AG10803 (cell line): ENCODE results near the gene PDLIM7.

Experiments
- DNase-seq: peaks from one replicate; pipeline ENCODE4 v3.0.0; 2010; ENCODE audit warnings: low read depth
- H3K4me3 ChIP-seq: 2 replicates; pipeline ENCODE4 v1.5.1; 2011; ENCODE audit warnings: mild to moderate bottlenecking, low read length, control low read depth
- CTCF ChIP-seq: conservative IDR thresholded peaks from 2 replicates; pipeline ENCODE4 v1.5.1; 2011; ENCODE audit warnings: mild to moderate bottlenecking, low read length, control low read depth, inconsistent platforms

PDLIM7 gene

DNA sequence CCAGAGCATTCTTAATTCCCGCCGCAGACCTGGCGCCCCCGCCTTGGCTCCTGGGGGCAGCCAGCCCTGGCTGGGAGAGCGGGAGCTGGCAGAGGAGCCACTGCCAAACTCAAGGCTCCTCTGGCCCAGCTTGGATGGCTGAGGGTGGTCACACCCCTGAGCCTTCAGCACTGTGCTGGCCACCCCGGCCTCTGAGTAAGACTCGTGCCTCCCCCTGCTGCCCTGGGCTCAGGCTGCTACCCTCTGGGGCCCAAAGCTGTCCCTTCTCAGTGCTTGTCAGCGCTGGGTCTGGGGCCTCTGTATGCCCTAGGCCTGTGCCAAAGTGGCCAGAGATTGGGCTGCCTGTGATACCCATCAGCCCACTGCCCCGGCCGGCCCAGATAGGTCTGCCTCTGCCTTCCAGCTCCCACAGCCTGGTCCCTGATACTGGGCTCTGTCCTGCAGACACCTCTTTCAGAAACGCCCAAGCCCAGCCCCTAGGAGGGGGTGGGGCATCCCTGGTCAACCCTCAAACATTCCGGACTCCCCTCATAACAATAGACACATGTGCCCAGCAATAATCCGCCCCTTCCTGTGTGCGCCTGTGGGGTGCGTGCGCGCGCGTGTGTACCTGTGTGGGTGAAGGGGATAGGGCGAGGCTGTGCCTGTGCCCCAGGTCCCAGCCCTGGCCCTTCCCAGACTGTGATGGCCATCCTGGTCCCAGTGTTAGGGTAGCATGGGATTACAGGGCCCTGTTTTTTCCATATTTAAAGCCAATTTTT is 55.2 kb downstream of the PDLIM7 start:
- no peak for TF ChIP-seq CTCF
- H3K4me3 ChIP-seq, result no peak overlapping the region
- no peak for DNase-seq

DNA sequence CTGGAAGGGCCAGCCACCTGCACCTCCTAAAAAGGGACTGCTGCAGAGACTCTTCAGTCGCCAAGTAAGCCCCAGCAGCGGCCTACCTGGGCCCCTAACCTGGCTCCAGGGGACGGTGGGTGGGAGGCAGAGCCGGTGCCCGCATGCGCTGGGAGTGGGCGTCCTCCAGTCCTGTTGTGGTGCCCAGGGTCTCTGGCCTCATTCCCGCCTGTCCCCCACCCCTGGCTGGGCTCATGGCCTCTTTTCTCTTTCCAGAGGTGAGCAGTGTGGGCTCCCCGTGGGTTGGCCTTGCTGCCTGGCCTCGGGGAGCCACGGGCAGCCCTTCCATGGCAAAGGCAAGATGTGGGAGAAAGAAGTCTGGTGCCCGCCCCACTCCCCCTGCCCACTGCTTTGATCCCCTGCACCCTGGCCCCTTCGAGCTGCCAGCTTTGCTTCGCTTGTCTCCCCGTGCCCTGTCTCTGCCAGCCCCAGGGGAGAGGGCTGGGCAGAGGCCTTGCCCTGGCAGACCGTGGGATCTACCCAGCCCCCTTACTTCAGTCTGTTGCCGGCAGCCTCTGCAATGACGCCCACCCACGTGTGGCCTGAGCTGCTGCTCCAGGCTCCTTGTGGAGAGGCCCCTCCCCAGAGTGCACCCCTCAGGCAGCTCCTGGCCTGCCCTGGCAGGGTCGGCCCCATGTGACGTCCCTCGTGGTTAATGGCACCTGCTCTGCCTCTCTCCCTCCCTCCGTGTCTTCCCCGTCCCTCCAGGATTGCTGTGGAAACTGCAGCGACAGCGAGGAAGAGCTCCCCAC is 56.2 kb downstream of the PDLIM7 start:
- TF ChIP-seq CTCF, result no peak
- no peak overlapping the region for H3K4me3 ChIP-seq
- no peak for DNase-seq

GRCh38 chr5:177440211-177440989 is 57.0 kb downstream of the PDLIM7 start:
- no peak for TF ChIP-seq CTCF
- H3K4me3 ChIP-seq, result no peak overlapping the region
- DNase-seq, result no peak

DNA sequence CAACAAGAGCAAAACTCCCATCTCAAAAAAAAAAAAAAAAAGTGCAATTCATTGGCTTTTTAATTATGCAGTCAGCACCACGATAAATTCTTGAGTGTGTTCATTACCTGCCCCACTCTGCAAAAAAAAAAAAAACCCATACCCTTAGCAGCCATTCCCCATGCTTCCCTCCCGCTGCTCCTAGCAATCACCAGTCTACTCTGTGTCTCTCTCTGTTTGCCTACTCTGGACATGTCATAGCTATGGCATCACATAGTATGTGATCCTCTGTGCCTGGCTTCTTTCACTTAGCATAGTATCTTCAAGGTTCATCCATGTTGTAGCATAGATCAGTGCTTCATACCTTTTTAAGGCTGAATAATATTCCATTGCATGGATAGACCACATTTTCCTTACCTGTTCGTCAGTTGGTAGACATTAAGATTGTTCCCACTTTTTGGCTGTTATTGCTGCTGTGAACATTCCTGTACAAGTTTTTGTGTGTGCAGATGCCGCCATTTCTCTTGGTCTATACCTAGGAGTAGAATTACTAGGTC is 57.8 kb downstream of the PDLIM7 start:
- TF ChIP-seq CTCF, result no peak
- H3K4me3 ChIP-seq, result no peak overlapping the region
- no peak for DNase-seq

- no peak overlapping the region for H3K4me3 ChIP-seq
- DNase-seq, result no peak
- TF ChIP-seq CTCF, result no peak
These were observed 58.9 kb downstream of the PDLIM7 start for GRCh38 chr5:177438468-177438867.

DNA sequence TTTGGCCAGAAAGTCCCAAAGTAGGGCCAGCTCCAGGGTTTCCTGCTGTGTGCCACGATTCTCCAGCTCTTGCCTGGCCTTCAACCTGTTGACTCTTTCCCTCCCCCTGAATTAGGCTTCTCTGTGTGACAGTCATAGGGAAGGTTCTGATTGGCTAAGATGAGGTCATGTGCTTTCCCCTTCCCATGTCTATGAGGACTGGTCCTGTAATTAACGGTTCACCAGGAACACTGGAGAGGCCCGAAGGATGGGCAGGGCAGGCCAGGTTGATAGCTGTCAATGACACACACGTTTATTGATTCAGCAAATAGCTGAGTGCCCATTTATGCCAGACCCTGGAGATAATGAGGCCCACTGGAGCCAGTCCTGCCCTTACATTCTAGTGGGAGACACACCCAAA is 59.8 kb downstream of the PDLIM7 start:
- H3K4me3 ChIP-seq, result no peak overlapping the region
- no peak for TF ChIP-seq CTCF
- DNase-seq, result no peak
